Neural crest cell (in vitro differentiated cells): ENCODE results near the gene ALX1. TPM values are rescaled to one million over a fixed set of nuclear protein-coding genes. Genes with fewer than 3 reads are reported as not detected.

Source experiments
- DNase-seq: peaks from one replicate; pipeline ENCODE4 v3.0.0; 2021; ENCODE audit warnings: low read depth, mixed read lengths, low spot score
- H3K27ac Mint-ChIP-seq: one replicate; pipeline ENCODE4 v1.8.0; 2021; ENCODE audit warnings: mild to moderate bottlenecking, mixed read lengths; ENCODE audit not compliant: unreplicated experiment
- H3K27me3 Mint-ChIP-seq: 2 replicates; pipeline ENCODE4 v1.8.0; 2021; ENCODE audit warnings: low read depth, mild to moderate bottlenecking, mixed read lengths
- H3K36me3 Mint-ChIP-seq: 2 replicates; pipeline ENCODE4 v1.8.0; 2021; ENCODE audit warnings: low read depth, mild to moderate bottlenecking, mixed read lengths
- H3K4me1 Mint-ChIP-seq: 2 replicates; pipeline ENCODE4 v1.8.0; 2021; ENCODE audit warnings: mixed read lengths
- H3K4me3 Mint-ChIP-seq: one replicate; pipeline ENCODE4 v1.8.0; 2021; ENCODE audit warnings: mild to moderate bottlenecking, mixed read lengths
- H3K9me3 Mint-ChIP-seq: 2 replicates; pipeline ENCODE4 v1.8.0; 2021; ENCODE audit warnings: mixed read lengths
- CTCF ChIP-seq: fragments of 200-600 bp; sonication (generic); conservative IDR thresholded peaks from 2 replicates; pipeline ENCODE4 v1.5.0; 2021; ENCODE audit warnings: antibody characterized with exemption, mild to moderate bottlenecking
- total RNA-seq: library from RNA; stranded (reverse); gene quantifications from 2 replicates; pipeline ENCODE4 v1.2.1, GENCODE V29; 2021

The ALX1 gene
- total RNA-seq, 1 donor from 2014 or later = 4.1 TPM

GRCh38 chr12:85322715-85323114, 42.7 kb downstream of the ALX1 start:
- Mint-ChIP-seq H3K36me3 (peaks cover 5% of the 10 kb centered on the region), H3K27me3 (no peaks in the 10 kb centered on the region), H3K4me3 (no peak overlapping the region), H3K27ac (no peak overlapping the region), H3K4me1 (no peaks in the 10 kb centered on the region), H3K9me3 (peaks cover 2% of the 10 kb centered on the region)
- no peak for TF ChIP-seq CTCF
- no peak for DNase-seq

GRCh38 chr12:85325442-85325841, 45.4 kb downstream of the ALX1 start:
- no peaks in the 10 kb centered on the region for H3K36me3 Mint-ChIP-seq
- H3K27ac Mint-ChIP-seq = no peak overlapping the region
- H3K9me3 Mint-ChIP-seq = no peaks in the 10 kb centered on the region
- DNase-seq = no peak
- no peaks in the 10 kb centered on the region for H3K4me1 Mint-ChIP-seq
- peaks cover 2% of the 10 kb centered on the region for H3K27me3 Mint-ChIP-seq
- no peak for TF ChIP-seq CTCF
- H3K4me3 Mint-ChIP-seq = no peak overlapping the region

GRCh38 chr12:85329913-85330312, 49.9 kb downstream of the ALX1 start:
- no peak for TF ChIP-seq CTCF

GRCh38 chr12:85348779-85349178, 68.8 kb downstream of the ALX1 start:
- Mint-ChIP-seq H3K9me3 (no peaks in the 10 kb centered on the region), H3K4me1 (no peaks in the 10 kb centered on the region), H3K36me3 (no peaks in the 10 kb centered on the region), H3K4me3 (no peak overlapping the region), H3K27me3 (no peaks in the 10 kb centered on the region), H3K27ac (no peak overlapping the region)
- DNase-seq = no peak
- no peak for TF ChIP-seq CTCF

More at GRCh38 chr12:85329913-85330312, 49.9 kb downstream of the ALX1 start:
- Mint-ChIP-seq H3K4me1 (no peaks in the 10 kb centered on the region), H3K36me3 (no peaks in the 10 kb centered on the region), H3K9me3 (no peaks in the 10 kb centered on the region), H3K4me3 (no peak overlapping the region), H3K27me3 (peaks cover 6% of the 10 kb centered on the region), H3K27ac (no peak overlapping the region)
- DNase-seq = no peak

- DNase-seq = no peak
- Mint-ChIP-seq H3K27ac (no peak overlapping the region), H3K36me3 (no peaks in the 10 kb centered on the region), H3K9me3 (no peaks in the 10 kb centered on the region), H3K4me1 (no peaks in the 10 kb centered on the region), H3K4me3 (no peak overlapping the region), H3K27me3 (no peaks in the 10 kb centered on the region)
- no peak for TF ChIP-seq CTCF
Measured at GRCh38 chr12:85350356-85350755, 70.3 kb downstream of the ALX1 start.

Other genes starting within 250 kb of the ALX1 start
- 0.36 and 0.84 TPM in 2 replicates for gene TSPAN19, start 243.9 kb upstream of the ALX1 start, total RNA-seq
- 3.8 and 4.3 TPM in 2 replicates for gene LRRIQ1, start 243.9 kb upstream of the ALX1 start, total RNA-seq